Left renal pelvis (tissue), 4 donors: ENCODE results near the gene MLST8. TPM values are rescaled to one million over a fixed set of nuclear protein-coding genes. Genes with fewer than 3 reads are reported as not detected.

Experiments
- DNase-seq, 4 donors: peaks; one replicate each; pipeline ENCODE4 v3.0.0-alpha.2; 2013; ENCODE audit warnings: low read depth in 4 of 4, low spot score in 3 of 4
- polyA plus RNA-seq, 4 donors: library from polyadenylated mRNA; unstranded; fragments of 120-200 nt; gene quantifications; one replicate each; pipeline ENCODE4 v1.2.1, GENCODE V29; 2013; ENCODE audit not compliant: insufficient read length in 4 of 4

Gene MLST8, protein sequence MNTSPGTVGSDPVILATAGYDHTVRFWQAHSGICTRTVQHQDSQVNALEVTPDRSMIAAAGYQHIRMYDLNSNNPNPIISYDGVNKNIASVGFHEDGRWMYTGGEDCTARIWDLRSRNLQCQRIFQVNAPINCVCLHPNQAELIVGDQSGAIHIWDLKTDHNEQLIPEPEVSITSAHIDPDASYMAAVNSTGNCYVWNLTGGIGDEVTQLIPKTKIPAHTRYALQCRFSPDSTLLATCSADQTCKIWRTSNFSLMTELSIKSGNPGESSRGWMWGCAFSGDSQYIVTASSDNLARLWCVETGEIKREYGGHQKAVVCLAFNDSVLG
- polyA plus RNA-seq, result 10 to 100 TPM; 32.8 to 55.0 (median 40.7) TPM

- peak; percentile 73 to 85 (median 78) for DNase-seq
Measured at GRCh38 chr16:2205104-2205966, at the start of gene MLST8. Gene MLST8 (plus strand): TSS chr16:2205454. CDS start chr16:2206086, 632 bp downstream.

- no peak for DNase-seq
Measured at GRCh38 chr16:2155977-2156848, 49.0 kb upstream of the MLST8 start.

GRCh38 chr16:2156849-2157224, 48.4 kb upstream of the MLST8 start:
- no peak for DNase-seq

DNA sequence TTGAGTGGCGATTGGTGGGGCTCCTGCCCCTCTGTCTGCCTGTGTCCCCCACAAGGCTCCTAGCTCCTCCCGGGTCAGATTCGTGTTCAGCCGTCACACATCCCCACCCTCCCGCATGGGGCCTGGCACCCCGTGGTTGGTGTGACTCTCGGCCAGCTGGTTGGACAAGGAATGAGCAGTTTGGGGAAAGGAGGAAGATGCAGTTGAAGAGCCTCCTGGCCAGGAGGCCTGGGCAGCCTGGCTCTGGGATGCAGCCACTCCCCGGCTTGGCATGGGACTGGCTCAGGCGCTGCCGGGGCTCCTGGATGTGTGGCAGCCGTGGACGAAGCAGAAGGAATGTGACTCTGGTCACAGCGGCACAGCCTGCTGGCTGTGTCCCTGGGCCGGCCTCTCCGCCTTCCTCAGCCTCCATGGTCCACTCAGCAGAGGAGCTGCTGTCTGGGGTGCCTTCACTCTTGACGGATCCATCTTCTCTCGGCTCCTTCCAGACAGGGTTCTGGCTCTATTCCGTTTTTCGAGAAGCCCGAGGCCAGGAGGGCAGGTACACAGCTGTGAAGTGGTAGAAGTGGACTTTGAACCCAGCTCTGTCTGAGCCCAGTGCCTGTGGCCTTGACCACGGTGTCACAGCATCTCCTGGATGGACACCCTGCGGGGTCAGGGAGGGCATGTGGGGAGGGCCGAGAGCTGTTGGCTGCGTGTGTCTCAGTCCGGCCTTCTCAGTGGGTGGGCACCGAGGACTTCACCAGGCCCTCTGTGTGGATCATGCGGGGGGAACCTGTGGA, 47.6 kb upstream of the MLST8 start:
- no peak for DNase-seq

DNA sequence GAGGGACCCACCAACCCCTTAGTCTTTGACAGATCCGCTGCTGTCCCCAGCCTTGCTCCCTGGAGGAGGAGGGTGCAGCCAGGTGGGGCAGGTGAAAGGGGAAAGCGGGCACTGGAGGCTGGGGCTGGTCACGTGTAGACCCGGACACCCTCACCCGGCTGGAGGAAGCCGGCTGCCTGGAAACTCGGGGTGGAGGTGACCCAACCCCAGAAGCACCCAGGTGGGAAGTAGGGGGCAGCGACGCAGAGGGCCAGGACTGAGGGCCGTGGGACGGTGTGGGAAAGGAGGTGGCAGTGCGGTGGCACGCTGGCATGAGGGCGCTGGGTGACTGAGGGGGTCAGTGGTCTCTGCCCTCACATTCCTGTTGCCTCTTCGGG, 47.0 kb upstream of the MLST8 start:
- no peak for DNase-seq

GRCh38 chr16:2159175-2159838, 45.9 kb upstream of the MLST8 start:
- DNase-seq, result no peak

GRCh38 chr16:2160915-2161551, 44.2 kb upstream of the MLST8 start:
- DNase-seq, result no peak

DNA sequence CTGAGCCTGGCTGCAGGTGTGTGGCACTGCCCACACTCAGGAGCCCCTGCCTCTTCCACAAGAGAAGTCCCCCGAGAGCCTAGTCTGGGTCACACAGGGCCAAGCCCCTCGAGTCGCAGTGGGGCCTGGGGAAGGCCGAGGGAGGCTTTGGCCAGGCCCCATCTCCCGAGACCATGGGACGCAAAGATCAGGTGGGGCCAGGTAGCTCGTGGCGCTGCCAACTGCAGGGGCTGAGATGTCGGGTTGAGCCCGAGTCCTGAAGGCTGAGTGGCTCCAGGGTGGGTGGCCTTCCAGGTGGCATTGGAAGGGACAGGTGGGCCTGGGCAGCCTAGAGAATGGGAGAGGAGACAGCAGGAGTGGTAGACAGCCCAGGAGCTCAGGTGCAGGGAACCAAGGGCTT, 43.3 kb upstream of the MLST8 start:
- no peak for DNase-seq

GRCh38 chr16:2162676-2163118, 42.6 kb upstream of the MLST8 start:
- DNase-seq, result no peak

GRCh38 chr16:2163211-2163881, 41.9 kb upstream of the MLST8 start:
- DNase-seq, result no peak

DNA sequence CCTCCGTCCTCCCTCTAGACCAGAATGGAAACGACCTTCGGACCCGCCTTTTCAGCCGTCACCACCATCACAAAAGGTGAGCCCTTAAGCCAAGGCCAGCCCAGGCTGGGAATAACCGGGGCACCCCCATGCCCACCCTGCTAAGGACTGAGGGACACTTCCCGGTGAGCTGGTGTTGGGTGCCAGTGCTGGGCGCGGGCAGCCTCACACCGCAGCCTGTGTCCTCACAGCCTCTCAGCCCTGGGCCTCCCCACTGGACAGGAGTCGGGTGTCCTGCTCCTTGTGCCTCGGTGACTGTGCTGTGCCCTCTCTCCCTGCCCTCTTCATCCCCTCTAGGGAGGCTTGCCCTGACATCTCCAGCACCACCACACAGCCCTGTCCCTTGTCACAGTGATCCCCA, 39.4 kb upstream of the MLST8 start:
- no peak for DNase-seq

- no peak for DNase-seq
Measured at GRCh38 chr16:2166263-2167067, 38.8 kb upstream of the MLST8 start.

- DNase-seq, result no peak
Measured at GRCh38 chr16:2167068-2167638, 38.1 kb upstream of the MLST8 start.

DNA sequence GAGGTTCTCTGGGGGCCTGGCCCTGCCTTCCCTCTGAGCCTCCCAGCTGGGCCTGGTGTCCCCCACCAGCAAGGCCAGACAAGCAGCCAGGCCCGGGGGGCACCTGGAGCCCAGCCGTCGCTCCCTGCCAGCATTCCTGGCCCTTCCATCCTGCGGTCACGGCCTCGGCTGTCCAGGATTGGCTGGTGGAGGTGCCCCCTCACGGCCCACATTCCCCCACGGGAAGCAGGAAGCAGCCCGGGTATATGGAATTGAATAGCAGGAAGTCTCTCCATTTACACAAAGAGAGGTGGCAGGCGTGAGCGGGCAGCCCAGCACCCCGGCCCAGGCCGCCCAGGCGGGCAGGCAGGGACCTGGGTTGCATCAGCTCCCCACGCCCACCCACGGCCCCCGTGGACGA, 35.2 kb upstream of the MLST8 start:
- DNase-seq, result no peak

GRCh38 chr16:2170587-2171435, 34.4 kb upstream of the MLST8 start:
- DNase-seq, result no peak

DNA sequence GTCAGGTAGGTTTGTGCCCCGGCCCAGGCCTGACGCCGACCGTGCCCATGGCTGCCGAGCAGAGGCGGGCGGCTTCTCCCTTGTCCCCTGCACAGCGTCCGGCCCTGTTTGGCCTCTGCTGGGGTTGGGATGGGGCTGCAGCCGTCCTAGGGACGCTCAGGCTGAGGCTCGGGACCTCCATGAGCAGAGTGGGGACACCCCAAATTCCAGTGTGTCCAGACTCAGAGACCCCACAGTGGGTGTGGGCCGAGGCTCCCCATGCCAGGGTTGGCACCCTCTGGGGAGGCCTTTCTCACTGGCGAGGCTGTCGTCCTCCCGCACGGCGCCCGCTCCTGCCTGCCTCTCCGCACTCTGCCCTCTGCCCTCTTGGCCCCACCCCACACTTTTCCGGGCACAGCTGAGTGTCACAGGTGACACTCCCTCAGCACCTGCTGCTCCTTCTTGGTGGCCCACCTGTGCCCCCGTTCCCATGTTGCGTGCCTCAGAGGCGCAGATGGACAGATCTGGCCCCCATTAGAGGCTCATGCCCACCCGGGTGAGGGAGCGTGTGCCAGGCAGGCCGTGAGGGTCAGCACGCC, 33.6 kb upstream of the MLST8 start:
- no peak for DNase-seq
